Panc1 (cell line): ENCODE results near the gene WNK1.

Source experiments
- POLR2AphosphoS5 ChIP-seq: IDR thresholded peaks from 2 replicates; pipeline ENCODE4 v1.6.1; 2012; ENCODE audit warnings: mild to moderate bottlenecking, low read depth, low read length, moderate library complexity
- TF ChIP-seq, protein P1 (sequence below): fragments of 450-650 bp; IDR thresholded peaks from 2 replicates; pipeline ENCODE4 v1.5.1; 2017; ENCODE audit warnings: mild to moderate bottlenecking

DNA sequence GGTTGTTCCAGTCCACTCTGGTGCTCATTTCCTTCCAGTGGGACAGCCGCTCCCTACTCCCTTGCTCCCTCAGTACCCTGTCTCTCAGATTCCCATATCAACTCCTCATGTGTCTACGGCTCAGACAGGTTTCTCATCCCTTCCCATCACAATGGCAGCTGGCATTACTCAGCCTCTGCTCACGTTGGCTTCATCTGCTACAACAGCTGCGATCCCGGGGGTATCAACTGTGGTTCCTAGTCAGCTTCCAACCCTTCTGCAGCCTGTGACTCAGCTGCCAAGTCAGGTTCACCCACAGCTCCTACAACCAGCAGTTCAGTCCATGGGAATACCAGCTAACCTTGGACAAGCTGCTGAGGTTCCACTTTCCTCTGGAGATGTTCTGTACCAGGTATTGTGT is 127.3 kb downstream of the WNK1 start:
- TF ChIP-seq, protein P1, sequence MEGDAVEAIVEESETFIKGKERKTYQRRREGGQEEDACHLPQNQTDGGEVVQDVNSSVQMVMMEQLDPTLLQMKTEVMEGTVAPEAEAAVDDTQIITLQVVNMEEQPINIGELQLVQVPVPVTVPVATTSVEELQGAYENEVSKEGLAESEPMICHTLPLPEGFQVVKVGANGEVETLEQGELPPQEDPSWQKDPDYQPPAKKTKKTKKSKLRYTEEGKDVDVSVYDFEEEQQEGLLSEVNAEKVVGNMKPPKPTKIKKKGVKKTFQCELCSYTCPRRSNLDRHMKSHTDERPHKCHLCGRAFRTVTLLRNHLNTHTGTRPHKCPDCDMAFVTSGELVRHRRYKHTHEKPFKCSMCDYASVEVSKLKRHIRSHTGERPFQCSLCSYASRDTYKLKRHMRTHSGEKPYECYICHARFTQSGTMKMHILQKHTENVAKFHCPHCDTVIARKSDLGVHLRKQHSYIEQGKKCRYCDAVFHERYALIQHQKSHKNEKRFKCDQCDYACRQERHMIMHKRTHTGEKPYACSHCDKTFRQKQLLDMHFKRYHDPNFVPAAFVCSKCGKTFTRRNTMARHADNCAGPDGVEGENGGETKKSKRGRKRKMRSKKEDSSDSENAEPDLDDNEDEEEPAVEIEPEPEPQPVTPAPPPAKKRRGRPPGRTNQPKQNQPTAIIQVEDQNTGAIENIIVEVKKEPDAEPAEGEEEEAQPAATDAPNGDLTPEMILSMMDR: no peak
- TF ChIP-seq POLR2AphosphoS5: no peak
